GM23338 (cell line): ENCODE data around the gene AGBL4. TPM values are rescaled to one million over a fixed set of nuclear protein-coding genes. Genes with fewer than 3 reads are reported as not detected.

Source experiments
- ATAC-seq: fragments of 200-7000 bp; cut with Tn5 transposase; 3 replicates; pipeline ENCODE4 v1.9.1; 2020
- DNase-seq: peaks from one replicate; pipeline ENCODE4 v3.0.0-alpha.2; 2015; ENCODE audit warnings: low spot score
- H2AFZ ChIP-seq: fragments of 200-600 bp; sonication (generic); 2 replicates; pipeline ENCODE4 v1.8.0; 2016; ENCODE audit warnings: antibody characterized with exemption, mild to moderate bottlenecking, moderate library complexity
- H3F3A ChIP-seq: fragments of 200-600 bp; sonication (generic); replicated peaks from 2 replicates; pipeline ENCODE4 v1.8.0; 2017; ENCODE audit warnings: antibody characterized with exemption, mixed run types, low read depth
- H3K27ac ChIP-seq: fragments of 200-600 bp; sonication (generic); 2 replicates; pipeline ENCODE4 v1.6.1; 2016; ENCODE audit warnings: low read depth
- H3K27me3 ChIP-seq: fragments of 200-600 bp; sonication (generic); 2 replicates; pipeline ENCODE4 v1.8.0; 2016; ENCODE audit warnings: mild to moderate bottlenecking, mixed run types, moderate library complexity; ENCODE audit not compliant: insufficient read depth
- H3K36me3 ChIP-seq: fragments of 200-600 bp; sonication (generic); 2 replicates; pipeline ENCODE4 v1.8.0; 2016; ENCODE audit warnings: mild to moderate bottlenecking; ENCODE audit not compliant: insufficient read depth
- H3K4me1 ChIP-seq: fragments of 200-600 bp; sonication (generic); 2 replicates; pipeline ENCODE4 v1.8.0; 2016; ENCODE audit warnings: mild to moderate bottlenecking, moderate library complexity; ENCODE audit not compliant: insufficient read depth
- H3K4me2 ChIP-seq: fragments of 200-600 bp; sonication (generic); 2 replicates; pipeline ENCODE4 v1.7.1; 2017; ENCODE audit warnings: mixed run types
- H3K4me3 ChIP-seq: fragments of 200-600 bp; sonication (generic); 2 replicates; pipeline ENCODE4 v1.6.1; 2016; ENCODE audit warnings: mixed run types
- H3K79me2 ChIP-seq: fragments of 200-600 bp; sonication (generic); replicated peaks from 2 replicates; pipeline ENCODE4 v1.8.0; 2017; ENCODE audit warnings: mild to moderate bottlenecking; ENCODE audit not compliant: insufficient read depth
- H3K9me2 ChIP-seq: fragments of 200-600 bp; sonication (generic); 2 replicates; pipeline ENCODE4 v1.8.0; 2017; ENCODE audit not compliant: insufficient read depth
- H4K20me1 ChIP-seq: fragments of 200-600 bp; sonication (generic); replicated peaks from 2 replicates; pipeline ENCODE4 v1.8.0; 2017; ENCODE audit warnings: mild to moderate bottlenecking; ENCODE audit not compliant: insufficient read depth
- H3K27ac Mint-ChIP-seq: 2 replicates; pipeline ENCODE4 v1.8.0; 2020; ENCODE audit warnings: inconsistent platforms, mild to moderate bottlenecking, moderate library complexity, mixed read lengths
- H3K27me3 Mint-ChIP-seq: 3 replicates; pipeline ENCODE4 v1.8.0; 2022; ENCODE audit warnings: low read depth, mild to moderate bottlenecking, moderate library complexity, mixed read lengths, inconsistent platforms; ENCODE audit not compliant: insufficient read depth, poor library complexity
- H3K36me3 Mint-ChIP-seq: 3 replicates; pipeline ENCODE4 v1.8.0; 2021; ENCODE audit warnings: low read depth, mild to moderate bottlenecking, inconsistent platforms, moderate library complexity, mixed read lengths
- H3K4me1 Mint-ChIP-seq: 3 replicates; pipeline ENCODE4 v1.8.0; 2020; ENCODE audit warnings: mild to moderate bottlenecking, inconsistent platforms, mixed read lengths
- H3K4me3 Mint-ChIP-seq: 3 replicates; pipeline ENCODE4 v1.8.0; 2021; ENCODE audit warnings: moderate library complexity, mild to moderate bottlenecking, inconsistent platforms, mixed read lengths
- H3K9me3 Mint-ChIP-seq: 3 replicates; pipeline ENCODE4 v1.8.0; 2020; ENCODE audit warnings: moderate library complexity, mild to moderate bottlenecking, inconsistent platforms, mixed read lengths
- CREB1 ChIP-seq: fragments of 250-450 bp; sonication (Bioruptor Pico); IDR thresholded peaks from 2 replicates; pipeline ENCODE4 v1.5.0; 2020; ENCODE audit warnings: low read depth, mild to moderate bottlenecking, moderate library complexity
- EZH2 ChIP-seq: fragments of 200-600 bp; sonication (generic); IDR thresholded peaks from one replicate; pipeline ENCODE4 v1.8.0; 2017; ENCODE audit warnings: antibody characterized with exemption, mild to moderate bottlenecking, low read depth; ENCODE audit not compliant: unreplicated experiment
- EZH2phosphoT487 ChIP-seq: fragments of 200-600 bp; sonication (generic); IDR thresholded peaks from one replicate; pipeline ENCODE4 v1.8.1; 2018; ENCODE audit warnings: antibody characterized with exemption; ENCODE audit not compliant: unreplicated experiment
- NANOG ChIP-seq: IDR thresholded peaks from 2 replicates; pipeline ENCODE4 v1.6.1; 2016; ENCODE audit warnings: antibody characterized with exemption, borderline replicate concordance
- POLR2AphosphoS5 ChIP-seq: IDR thresholded peaks from 2 replicates; pipeline ENCODE4 v1.6.1; 2016; ENCODE audit warnings: antibody characterized with exemption, low read depth
- ZNF114 ChIP-seq: fragments of 250-450 bp; sonication (Bioruptor Pico); IDR thresholded peaks from 2 replicates; pipeline ENCODE4 v1.5.0; 2020; ENCODE audit warnings: mild to moderate bottlenecking, moderate library complexity
- ZNF331 ChIP-seq: fragments of 250-450 bp; sonication (Bioruptor Pico); IDR thresholded peaks from 2 replicates; pipeline ENCODE4 v1.5.0; 2020; ENCODE audit warnings: low read depth, mild to moderate bottlenecking, moderate library complexity
- polyA plus RNA-seq: library from polyadenylated mRNA; unstranded; fragments of >200 nt; fragmentation: Nextera tagmentation; extraction: Ambion mirVana; gene quantifications from 2 replicates; pipeline ENCODE4 v1.2.1, GENCODE V29; 2016
- total RNA-seq: library from RNA; depleted of rRNA; stranded (reverse); fragments of >200 nt; shearing (Covaris generic); gene quantifications from 2 replicates; pipeline ENCODE4 v1.2.3, GENCODE V29; 2014
- TF ChIP-seq, protein P1 (sequence below), 2 experiments: fragments of 200-600 bp in 1 of 2; sonication (generic) in 1 of 2; conservative IDR thresholded peaks; 2 replicates each; pipeline versions ENCODE4 v1.5.1 to v1.6.1; 2016 to 2017; ENCODE audit warnings: antibody characterized with exemption in 2 of 2, low read depth in 2 of 2, mild to moderate bottlenecking in 2 of 2, moderate library complexity in 1 of 2
- TF ChIP-seq, protein P2 (sequence below): IDR thresholded peaks from 2 replicates; pipeline ENCODE4 v1.6.1; 2016; ENCODE audit warnings: antibody characterized with exemption

The AGBL4 gene
- total and polyA plus RNA-seq, 2 experiments from 2014 or later: 0.91 to 1.5 TPM

DNA sequence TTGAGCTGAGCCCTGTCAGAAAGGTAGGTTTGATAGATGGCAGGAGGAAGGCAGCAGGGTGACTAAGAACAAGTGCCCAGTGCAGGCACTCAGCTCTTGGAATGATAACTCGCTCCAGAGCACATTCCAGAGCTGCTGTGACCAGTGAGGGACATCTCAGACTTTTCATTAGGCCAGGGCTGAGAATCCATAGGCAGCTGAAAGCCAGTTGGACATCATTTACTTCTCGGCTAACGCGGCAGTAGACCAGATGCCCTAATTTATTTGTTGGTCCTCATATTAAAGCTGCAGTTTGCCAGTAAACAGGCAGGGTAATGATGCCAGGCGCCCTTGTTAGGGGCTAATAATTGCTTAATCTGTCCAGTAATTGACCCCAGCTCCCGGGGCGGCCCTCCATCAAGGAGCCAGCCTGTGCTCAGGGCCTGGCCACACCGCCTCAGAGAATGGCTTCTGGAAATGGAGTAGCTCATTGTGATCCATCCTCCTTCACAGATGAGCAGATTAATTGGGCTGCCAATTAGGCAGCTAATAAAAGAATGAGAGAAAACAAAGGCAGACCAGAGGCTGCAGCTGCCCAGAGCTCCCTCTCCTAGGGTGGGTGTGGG lies 1369.0 kb downstream of the AGBL4 start (continued):
- TF ChIP-seq, protein P1, sequence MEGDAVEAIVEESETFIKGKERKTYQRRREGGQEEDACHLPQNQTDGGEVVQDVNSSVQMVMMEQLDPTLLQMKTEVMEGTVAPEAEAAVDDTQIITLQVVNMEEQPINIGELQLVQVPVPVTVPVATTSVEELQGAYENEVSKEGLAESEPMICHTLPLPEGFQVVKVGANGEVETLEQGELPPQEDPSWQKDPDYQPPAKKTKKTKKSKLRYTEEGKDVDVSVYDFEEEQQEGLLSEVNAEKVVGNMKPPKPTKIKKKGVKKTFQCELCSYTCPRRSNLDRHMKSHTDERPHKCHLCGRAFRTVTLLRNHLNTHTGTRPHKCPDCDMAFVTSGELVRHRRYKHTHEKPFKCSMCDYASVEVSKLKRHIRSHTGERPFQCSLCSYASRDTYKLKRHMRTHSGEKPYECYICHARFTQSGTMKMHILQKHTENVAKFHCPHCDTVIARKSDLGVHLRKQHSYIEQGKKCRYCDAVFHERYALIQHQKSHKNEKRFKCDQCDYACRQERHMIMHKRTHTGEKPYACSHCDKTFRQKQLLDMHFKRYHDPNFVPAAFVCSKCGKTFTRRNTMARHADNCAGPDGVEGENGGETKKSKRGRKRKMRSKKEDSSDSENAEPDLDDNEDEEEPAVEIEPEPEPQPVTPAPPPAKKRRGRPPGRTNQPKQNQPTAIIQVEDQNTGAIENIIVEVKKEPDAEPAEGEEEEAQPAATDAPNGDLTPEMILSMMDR (conservative IDR thresholded peaks at IDR 0.05; ENCODE audit: low read depth in 2 of 2): no peak
- TF ChIP-seq, protein P2, sequence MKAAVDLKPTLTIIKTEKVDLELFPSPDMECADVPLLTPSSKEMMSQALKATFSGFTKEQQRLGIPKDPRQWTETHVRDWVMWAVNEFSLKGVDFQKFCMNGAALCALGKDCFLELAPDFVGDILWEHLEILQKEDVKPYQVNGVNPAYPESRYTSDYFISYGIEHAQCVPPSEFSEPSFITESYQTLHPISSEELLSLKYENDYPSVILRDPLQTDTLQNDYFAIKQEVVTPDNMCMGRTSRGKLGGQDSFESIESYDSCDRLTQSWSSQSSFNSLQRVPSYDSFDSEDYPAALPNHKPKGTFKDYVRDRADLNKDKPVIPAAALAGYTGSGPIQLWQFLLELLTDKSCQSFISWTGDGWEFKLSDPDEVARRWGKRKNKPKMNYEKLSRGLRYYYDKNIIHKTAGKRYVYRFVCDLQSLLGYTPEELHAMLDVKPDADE: no peak

DNA sequence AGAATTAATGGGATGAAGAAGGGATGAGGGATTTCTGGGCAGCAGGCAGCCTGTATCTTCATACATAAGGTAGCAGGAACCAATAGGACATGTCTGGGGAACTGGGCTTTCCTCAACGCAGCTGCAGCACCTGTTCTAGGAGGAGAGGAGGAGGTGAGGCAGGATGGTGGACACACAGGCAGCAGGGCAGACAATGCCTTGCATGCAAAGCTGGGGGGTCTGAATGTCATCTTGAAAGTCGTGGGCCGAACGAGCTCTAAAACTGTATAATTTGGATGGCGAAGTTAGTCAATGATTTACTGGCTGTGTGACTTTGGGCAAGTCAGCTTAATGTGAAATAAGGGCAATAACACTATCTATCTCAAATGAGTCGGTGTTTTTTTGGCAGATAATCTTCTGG lies 1371.4 kb downstream of the AGBL4 start:
- Histone ChIP-seq H3K4me1 (no peaks in the 10 kb centered on the region), H3F3A (no peaks in the 10 kb centered on the region), H3K27me3 (no peaks in the 10 kb centered on the region), H3K79me2 (no peaks in the 10 kb centered on the region), H3K9me2 (no peaks in the 10 kb centered on the region), H4K20me1 (no peaks in the 10 kb centered on the region), H3K36me3 (no peaks in the 10 kb centered on the region), H3K27ac (no peak overlapping the region), H3K4me2 (no peak overlapping the region), H2AFZ (no peak overlapping the region), H3K4me3 (no peak overlapping the region)
- Mint-ChIP-seq H3K4me1 (no peaks in the 10 kb centered on the region; the same call in 2 of the 3 replicates), H3K27ac (no peak overlapping the region), H3K27me3 (peaks cover 2% of the 10 kb centered on the region), H3K36me3 (no peaks in the 10 kb centered on the region), H3K9me3 (no peaks in the 10 kb centered on the region), H3K4me3 (no peak overlapping the region)
- TF ChIP-seq ZNF331 (CRISPR knock-in tag) (no peak), EZH2phosphoT487 (no peak), CREB1 (CRISPR knock-in tag) (no peak)
- no peak for DNase-seq
- ATAC-seq: no peak

DNA sequence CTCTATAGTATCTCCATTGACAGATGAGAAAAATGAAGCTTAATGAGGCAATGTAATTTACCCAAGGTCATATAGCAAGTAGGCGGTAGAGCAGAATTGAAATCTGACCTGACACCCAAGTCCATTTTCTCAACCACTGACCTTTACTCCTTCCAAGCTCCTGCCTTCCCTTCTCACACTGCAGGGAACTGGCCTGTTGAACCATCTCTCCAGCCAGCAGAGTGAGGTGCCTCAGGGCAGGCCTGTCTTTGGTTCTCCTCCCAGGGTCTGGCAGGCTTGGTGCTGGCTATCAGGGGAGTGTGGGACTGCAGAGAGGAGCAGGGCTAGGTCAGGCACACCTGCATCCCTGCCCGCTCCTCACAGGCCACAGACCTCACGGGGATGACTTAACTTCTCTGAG lies 1373.9 kb downstream of the AGBL4 start:
- no peaks in the 10 kb centered on the region for H3K36me3 ChIP-seq
- Mint-ChIP-seq H3K9me3 (no peaks in the 10 kb centered on the region), H3K36me3 (no peaks in the 10 kb centered on the region), H3K4me1 (peaks cover 13% of the 10 kb centered on the region), H3K4me3 (no peak overlapping the region), H3K27me3 (peaks cover 2% of the 10 kb centered on the region), H3K27ac (no peak overlapping the region)
- H3K9me2 ChIP-seq: no peaks in the 10 kb centered on the region
- no peaks in the 10 kb centered on the region for H4K20me1 ChIP-seq
- no peaks in the 10 kb centered on the region for H3F3A ChIP-seq
- no peak for TF ChIP-seq POLR2AphosphoS5
- no peak for TF ChIP-seq ZNF114 (CRISPR knock-in tag)
- TF ChIP-seq EZH2: no peak
- TF ChIP-seq, protein P1 (conservative IDR thresholded peaks at IDR 0.05; ENCODE audit: low read depth in 2 of 2): no peak
- no peak for TF ChIP-seq NANOG
- H3K27ac ChIP-seq: no peak overlapping the region
- H3K27me3 ChIP-seq: no peaks in the 10 kb centered on the region
- no peaks in the 10 kb centered on the region for H3K4me1 ChIP-seq
- no peak for DNase-seq
- H3K4me2 ChIP-seq: no peak overlapping the region
- H3K79me2 ChIP-seq: no peaks in the 10 kb centered on the region
- no peak overlapping the region for H2AFZ ChIP-seq
- no peak overlapping the region for H3K4me3 ChIP-seq
- ATAC-seq: no peak
